ENCODE measurements around the gene VTI1A.

DNA sequence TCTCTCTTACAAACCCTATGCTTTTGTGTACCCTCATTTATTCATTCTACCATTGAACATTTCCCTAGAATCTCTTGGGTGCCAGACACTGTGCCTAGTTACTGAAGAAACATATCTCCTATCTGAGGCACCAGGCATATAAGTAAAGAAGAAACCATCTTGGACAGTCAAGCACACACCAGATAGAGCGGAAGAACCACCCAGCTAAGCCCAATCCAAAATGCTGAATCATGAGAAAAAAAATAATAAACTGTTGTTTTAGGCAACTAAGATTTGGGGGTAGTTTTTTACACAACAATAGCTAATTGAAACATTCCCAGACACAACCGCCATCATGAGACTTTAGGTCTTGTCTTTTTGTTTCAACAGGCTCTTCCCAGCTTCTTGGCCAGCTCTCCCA lies 400.8 kb downstream of the VTI1A start:
- TF ChIP-seq, protein P1, sequence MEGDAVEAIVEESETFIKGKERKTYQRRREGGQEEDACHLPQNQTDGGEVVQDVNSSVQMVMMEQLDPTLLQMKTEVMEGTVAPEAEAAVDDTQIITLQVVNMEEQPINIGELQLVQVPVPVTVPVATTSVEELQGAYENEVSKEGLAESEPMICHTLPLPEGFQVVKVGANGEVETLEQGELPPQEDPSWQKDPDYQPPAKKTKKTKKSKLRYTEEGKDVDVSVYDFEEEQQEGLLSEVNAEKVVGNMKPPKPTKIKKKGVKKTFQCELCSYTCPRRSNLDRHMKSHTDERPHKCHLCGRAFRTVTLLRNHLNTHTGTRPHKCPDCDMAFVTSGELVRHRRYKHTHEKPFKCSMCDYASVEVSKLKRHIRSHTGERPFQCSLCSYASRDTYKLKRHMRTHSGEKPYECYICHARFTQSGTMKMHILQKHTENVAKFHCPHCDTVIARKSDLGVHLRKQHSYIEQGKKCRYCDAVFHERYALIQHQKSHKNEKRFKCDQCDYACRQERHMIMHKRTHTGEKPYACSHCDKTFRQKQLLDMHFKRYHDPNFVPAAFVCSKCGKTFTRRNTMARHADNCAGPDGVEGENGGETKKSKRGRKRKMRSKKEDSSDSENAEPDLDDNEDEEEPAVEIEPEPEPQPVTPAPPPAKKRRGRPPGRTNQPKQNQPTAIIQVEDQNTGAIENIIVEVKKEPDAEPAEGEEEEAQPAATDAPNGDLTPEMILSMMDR (IDR thresholded peaks at IDR 0.05): no peak
- TF ChIP-seq POLR2A (IDR thresholded peaks at IDR 0.05): no peak

All from esophagus squamous epithelium (tissue), 4 donors.